ENCODE data around the gene CDC20B. TPM values are rescaled to one million over a fixed set of nuclear protein-coding genes. Genes with fewer than 3 reads are reported as not detected.
"Not testable (repeated sequence)": the region's sequence is repeated elsewhere in the genome, so short reads cannot be mapped to it uniquely, and the experiment has no call there.

Gene CDC20B
- total RNA-seq, 2 donors from 2014 or later, result not detected

DNA sequence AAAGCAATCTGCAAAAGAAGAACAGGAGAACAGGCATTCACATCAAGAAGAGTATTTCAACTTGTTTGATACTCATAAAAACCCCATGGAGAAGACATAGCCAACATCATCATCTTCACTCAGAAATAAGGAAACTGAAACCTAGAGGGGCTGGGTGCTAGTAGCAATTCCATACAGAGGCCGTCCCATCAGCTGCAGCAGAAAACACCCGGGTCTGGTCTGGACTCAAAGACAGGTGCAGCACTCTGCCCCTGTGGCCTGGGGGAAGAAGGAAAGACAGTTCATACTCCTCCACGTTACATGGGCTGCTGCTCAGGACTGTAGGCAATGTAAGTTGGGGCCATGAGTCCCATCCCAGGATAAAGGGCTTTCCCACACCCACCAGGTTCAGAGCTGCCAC is 58.9 kb downstream of the CDC20B start:
- DNase-seq (no peak), ATAC-seq (no peak)
- intact Hi-C loops (cut with DNase I, micrococcal nuclease), result no loop called here

DNA sequence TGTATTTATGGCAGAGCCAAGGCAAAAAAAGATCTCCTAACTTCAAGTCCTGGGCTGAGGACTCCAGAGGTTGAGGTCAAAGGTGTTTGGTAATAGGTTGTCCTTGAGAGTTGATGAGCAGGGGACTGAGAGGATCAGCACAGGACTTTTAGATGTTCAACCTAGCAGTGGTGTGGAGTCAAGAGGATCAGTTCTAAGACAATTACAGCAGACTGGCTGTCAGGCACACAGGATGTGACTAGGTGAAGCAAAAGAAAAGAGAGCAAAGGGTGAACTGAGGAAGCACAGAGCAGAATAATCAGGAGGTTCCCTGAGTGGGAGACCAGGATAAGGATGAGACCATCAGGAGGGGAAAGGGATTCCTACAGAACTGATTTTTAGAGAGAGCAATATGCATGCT is 59.6 kb downstream of the CDC20B start:
- intact Hi-C loops (cut with DNase I, micrococcal nuclease), result no loop called here
- DNase-seq (no peak), ATAC-seq (no peak)

DNA sequence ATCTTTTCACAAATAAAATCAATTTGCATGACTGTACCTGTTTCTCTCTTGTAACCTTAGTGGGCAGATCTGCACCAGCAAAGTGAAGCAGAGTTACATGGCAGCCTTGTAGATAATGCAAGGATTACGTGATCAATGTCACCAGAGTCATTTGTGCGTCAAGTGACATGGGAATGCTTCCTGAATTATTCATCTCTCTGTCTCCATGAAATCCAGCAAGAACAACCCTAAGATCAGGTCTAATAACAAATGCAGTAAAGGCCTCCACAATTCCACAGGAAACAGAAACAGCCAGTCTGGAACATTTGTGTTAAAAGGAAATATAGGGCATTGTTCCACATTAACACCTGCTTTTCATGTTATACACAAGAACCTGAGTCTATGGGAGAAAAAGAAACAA is 62.8 kb downstream of the CDC20B start:
- ATAC-seq (no peak), DNase-seq (no peak)
- intact Hi-C loops (cut with DNase I, micrococcal nuclease), result no loop called here

DNA sequence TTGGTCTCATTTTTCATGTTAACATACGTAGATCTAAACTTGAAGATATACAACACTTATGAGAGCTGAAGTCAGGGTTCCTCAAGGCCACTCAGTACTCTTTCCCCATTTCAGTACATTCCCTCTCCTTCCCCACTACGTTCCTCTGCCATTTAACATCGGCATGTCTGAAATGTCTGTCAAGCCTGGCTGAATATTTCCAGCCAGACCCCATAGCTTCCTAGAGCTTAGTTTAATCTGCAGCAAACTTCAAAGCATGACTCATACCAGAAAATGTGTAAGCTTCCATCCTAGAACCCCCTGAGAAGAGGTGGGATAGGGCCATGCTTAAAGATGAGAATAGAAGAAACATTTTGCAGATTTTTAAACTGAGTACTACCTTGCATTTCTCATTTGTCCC is 64.3 kb downstream of the CDC20B start:
- intact Hi-C loops (cut with DNase I, micrococcal nuclease), result no loop called here
- DNase-seq, result no peak
- no peak for ATAC-seq

DNA sequence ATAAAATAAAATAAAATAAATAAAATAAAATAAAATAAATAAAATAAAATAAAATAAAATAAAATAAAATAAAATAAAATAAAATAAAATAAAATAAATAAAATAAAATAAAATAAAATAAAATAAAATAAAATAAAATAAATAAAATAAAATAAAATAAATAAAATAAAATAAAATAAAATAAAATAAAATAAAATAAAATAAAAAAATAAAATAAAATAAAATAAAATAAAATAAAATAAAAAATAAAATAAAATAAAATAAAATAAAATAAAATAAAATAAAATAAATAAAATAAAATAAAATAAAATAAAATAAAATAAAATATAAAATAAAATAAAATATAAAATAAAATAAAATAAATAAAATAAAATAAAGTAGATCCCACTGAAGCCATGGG is 67.0 kb downstream of the CDC20B start:
- intact Hi-C loops (cut with DNase I, micrococcal nuclease); DNase-seq; ATAC-seq: not testable (repeated sequence)

DNA sequence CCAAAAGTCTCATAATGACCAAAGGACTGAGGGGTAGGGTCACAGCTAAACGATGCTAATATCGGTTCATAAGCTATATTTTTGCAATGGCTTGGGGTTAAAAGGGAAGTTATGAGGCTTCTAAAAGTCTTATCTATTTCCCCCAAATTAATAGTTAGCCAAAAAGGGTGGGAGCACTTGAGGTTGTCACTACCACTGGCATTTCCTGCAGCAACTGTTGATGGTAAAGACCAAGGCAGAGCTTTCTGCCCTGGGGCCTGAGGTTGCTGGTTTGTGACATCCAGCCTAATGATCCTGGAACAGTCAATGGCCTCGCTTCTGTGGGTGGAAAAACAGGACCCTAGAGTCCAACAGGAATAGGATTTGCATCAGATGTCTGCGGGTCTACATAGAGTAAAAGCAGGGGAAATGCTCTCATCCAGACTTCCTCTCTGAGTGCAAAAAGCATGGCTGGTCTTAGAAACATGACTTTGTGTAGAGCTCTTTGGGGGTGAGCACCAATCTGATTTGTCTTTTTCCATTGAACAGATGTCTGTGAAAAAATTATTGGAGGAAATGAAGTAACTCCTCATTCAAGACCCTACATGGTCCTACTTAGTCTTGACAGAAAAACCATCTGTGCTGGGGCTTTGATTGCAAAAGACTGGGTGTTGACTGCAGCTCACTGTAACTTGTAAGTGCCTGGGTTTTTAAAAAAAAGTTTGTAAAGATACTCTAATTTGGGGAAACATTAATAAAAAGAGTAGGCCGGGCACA is 67.9 kb downstream of the CDC20B start:
- intact Hi-C loops (cut with DNase I, micrococcal nuclease), result no loop called here
- no peak for DNase-seq
- no peak for ATAC-seq

DNA sequence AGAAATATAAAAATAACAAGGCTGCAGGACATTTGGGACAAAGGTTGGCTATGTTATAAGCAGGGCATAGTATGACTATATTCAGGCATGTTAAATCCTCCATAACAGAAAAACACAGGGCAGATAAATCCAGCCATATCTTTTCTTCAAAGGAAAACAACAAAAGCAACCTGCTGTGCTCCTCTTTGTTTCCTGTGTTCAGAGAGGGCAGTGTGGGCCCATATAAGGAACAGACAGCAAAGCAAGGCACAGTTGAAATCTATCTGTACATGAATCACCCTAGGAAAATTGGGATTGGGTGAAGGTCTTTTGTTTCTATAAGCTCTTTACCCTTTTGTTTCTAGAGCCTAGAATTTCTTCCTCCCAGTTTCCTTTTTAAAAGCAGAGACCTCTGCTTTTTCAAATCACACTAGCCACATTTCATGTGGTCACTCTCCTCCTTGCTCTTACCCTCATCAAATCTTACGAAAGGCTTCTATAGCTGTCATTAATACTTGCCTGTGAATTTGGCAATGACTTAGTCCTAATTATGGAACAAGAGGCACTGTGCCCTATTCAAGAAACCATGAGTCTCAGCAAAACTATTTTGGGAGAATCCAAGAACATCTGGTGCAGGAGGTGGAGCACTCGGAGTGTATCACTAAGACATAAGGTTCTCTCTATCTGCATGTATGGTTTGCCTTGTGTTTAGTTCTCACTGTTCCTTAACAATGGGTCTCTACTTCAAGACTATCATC is 68.8 kb downstream of the CDC20B start:
- DNase-seq (no peak), ATAC-seq (no peak)
- intact Hi-C loops (cut with DNase I, micrococcal nuclease), result no loop called here

DNA sequence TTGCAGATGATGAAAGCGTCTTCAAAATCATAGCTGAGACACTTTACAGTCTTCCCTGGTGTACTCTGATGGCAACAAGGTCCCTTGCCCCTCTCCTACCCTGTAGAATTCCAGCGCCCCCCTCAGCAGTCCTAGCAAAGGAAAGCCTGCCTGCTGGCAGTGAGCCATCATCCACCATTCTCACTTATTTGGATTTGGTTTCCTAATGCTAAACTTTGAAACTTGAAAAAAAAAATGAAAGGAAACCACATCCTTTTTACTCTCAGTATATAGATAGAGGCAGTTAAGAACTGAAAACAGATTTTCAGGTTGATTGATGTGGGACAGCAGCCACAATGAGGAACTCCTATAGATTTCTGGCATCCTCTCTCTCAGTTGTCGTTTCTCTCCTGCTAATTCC is 70.6 kb downstream of the CDC20B start, which contains the start of gene GZMA:
Gene GZMA (plus strand): TSS at position 299 of the 400 bp plus-strand sequence. CDS start 37 bp downstream, at position 336.
- DNase-seq, result peak in 1 of 2 donors; percentile 9
- intact Hi-C loops (cut with DNase I, micrococcal nuclease), result no loop called here

DNA sequence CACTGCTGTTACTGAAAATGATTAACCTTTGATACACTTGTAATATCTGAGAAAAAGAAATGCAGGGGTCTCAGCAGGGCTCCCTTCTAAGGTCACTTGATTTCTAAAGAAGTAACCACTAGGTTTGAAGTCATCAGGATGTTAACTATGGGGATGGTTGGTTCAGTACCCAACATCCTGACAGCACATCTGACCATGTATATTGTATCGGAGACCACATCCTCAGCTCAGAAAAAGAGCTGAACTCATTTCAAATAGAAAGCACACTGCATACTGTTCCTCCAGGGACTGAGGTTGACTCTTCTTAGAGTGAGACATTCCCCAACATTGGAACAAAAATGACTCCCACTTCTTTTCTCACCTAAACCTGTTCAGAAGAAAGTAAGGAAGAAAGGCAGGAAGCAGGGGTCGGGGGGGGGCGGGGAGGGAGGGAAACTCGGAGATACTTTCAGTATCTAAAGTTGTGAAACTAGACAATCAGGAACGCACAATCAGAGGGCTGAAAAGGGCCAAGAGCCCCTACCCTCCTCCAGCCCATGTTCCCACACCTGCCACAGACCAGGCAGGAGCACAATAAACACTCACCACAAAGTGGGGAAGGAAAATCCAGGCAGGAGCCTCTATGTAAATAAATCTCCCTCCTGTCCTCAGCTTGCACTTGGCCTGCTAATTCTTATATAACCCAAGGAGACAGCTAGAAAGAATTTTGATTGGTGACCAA is 71.3 kb downstream of the CDC20B start:
- ATAC-seq (no peak), DNase-seq (no peak)
- intact Hi-C loops (cut with DNase I, micrococcal nuclease), result no loop called here

More for the DNA sequence above, 70.6 kb downstream of the CDC20B start, which contains the start of gene GZMA:
- ATAC-seq, result no peak

DNA sequence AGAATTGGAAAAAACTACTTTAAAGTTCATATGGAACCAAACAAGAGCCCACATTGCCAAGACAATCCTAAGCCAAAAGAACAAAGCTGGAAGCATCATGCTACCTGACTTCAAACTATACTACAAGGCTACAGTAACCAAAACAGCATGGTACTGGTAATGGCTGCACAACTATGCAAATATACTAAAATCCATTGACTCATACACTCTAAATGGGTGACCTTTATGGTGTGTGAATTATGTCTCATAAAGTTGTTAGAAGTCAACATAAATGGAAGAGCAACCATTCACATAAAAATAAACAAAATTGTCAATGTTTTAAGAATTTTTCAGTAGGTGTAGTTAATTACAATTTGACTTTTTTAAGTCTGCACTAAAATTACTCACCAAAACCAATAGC is 71.8 kb downstream of the CDC20B start:
- intact Hi-C loops (cut with DNase I, micrococcal nuclease); DNase-seq; ATAC-seq: not testable (repeated sequence)

DNA sequence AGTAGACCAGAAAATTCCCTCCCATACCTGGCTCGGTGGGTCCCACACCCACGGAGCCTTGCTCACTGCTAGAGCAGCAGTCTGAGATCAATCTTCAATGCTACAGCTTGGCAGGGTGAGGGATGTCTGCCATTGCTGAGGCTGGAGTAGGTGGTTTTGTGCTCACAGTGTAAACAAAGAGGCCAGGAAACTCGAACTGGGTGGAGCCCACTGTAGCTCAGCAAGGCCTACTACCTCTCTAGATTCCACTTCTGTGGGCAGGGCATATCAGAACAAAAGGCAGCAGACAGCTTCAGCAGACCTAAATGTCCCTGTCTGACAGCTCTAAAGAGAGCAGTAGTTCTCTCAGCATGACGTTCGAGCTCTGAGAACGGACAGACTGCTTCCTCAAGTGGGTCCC is 76.1 kb downstream of the CDC20B start:
- intact Hi-C loops (cut with DNase I, micrococcal nuclease), result no loop called here
- no peak for ATAC-seq
- DNase-seq, result no peak

DNA sequence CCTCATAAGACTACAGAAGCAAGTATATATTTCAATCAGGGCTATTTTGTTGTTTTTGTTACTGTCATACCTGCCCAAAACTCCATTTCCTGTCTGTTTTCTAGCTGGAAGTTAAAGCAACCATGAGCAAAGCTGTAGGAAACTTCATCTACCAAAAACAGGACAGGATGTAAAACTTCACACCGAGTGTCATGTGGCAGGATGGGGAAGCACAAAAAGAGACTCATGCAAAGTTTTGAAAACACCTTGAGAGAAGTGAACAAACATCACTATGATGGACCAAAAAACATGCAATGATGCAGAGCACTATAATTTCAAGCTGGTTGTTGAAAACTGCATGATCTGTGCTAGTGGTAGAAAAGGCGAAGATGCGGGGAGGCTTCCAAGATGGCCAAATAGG is 76.8 kb downstream of the CDC20B start:
- intact Hi-C loops (cut with DNase I, micrococcal nuclease), result no loop called here
- ATAC-seq, result no peak
- no peak for DNase-seq

DNA sequence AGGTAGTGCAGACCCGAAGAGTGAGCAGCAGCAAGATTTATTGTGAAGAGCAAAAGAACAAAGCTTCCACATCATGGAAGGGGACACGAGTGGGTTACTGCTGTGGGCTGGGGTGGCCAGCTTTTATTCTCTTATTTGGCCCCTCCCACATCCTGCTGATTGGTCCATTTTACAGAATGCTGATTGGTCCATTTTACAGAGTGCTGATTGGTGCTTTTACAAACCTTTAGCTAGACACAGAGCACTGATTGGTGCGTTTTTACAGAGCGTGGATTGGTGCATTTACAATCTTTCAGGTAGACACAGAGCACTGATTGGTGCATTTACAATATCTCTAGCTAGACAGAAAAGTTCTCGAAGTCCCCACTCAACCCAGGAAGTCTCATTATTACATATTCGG is 82.0 kb downstream of the CDC20B start:
- ATAC-seq; intact Hi-C loops (cut with DNase I, micrococcal nuclease); DNase-seq: not testable (repeated sequence)

DNA sequence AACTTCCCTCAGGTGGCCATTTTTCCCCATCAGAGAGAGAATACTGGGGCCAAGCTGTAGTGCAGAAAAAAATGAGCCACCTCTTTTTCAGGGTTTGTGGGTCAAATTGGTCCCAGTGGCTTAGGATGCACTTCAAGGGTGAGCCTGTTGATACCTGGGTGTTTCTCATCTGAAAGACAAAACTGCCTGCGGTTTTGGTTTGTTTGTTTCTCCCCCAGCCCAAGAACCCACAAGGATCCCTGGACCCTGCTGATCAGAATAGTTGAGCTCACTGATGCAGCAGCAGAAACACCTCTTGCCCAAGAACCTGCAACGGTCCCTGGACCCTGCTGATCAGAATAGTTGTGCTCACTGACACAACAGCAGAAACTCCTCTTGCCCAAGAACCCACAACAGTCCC is 83.7 kb downstream of the CDC20B start:
- intact Hi-C loops (cut with DNase I, micrococcal nuclease), result not testable (repeated sequence)

DNA sequence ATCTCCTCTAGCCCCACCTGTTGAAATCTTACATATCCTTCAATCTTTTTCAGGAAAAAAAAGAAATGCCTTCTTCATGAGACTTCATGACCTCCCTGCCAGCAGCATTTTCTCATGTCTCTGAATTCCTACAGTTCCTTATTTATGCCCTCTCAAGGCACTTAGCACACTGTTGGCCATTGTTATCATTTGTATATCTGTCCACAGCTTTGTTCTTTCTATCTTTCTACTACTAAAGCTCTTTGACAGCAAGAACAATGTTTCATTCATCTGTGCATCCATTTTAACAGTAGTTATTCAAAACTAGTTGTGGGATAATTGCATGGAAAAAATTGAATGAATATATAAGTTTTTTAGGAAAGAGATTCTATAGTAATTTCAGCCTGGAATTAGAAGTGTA is 91.4 kb downstream of the CDC20B start:
- ATAC-seq (no peak), DNase-seq (no peak)
- intact Hi-C loops (cut with DNase I, micrococcal nuclease), result no loop called here

More for the DNA sequence above, 83.7 kb downstream of the CDC20B start:
- DNase-seq, ATAC-seq: not testable (repeated sequence)

DNA sequence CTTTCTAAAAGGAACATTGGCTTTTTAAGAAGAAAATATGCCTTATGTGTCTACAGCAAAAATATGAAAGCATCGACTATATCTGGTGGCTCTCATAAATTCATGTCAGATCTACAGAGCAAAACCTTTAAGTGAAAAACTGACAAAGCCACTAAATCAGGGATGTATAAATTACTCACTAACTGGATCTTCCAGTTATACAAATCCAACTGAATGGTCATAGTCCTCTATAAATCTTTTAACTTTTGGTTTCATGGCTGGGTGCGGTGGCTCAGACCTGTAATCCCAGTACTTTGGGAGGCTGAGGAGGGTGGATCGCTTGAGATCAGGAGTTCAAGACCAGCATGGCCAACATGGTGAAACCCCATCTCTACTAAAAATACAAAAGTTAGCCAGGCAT is 99.8 kb downstream of the CDC20B start:
- ATAC-seq, result no peak
- DNase-seq, result no peak
- intact Hi-C loops (cut with DNase I, micrococcal nuclease), result no loop called here

DNA sequence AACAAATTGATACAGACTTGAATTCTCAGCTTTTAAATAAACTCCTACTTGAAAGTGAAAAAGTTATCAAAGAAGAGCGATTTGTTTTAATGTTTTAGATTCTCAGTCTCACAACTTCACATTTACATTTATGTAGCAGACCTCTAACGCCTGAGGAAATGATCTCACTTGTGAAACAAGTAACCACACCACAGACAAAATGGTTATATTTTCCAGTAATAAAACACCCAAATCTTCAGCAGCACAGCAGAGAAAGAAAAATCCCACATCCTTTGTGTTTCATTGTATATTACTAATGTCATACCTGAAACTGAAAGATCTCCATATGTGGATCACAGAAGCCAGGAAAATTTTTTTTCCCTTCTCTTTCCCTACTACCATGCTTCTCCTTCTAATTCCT is 100.3 kb downstream of the CDC20B start:
- no peak for ATAC-seq
- intact Hi-C loops (cut with DNase I, micrococcal nuclease), result no loop called here
- DNase-seq, result no peak

DNA sequence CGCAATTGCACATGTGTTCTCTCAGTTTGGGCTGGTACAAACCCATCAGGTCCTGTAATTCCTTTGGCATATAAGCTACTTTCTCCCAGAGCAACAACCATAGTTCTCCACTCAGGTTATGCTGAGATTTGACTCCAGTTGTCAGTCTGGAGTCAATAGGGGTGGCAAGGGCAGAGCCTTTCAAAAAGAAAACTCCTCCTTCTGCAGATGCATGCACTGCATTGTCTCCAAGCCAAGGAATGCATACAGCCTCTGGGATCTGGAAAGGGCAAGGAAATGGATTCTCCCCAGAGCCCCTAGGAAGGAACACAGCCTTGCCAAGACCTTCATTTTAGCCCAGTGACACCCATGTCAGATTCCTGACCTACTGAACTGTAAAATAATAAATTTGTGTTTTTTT is 101.6 kb downstream of the CDC20B start:
- intact Hi-C loops (cut with DNase I, micrococcal nuclease), result no loop called here
- DNase-seq (no peak), ATAC-seq (no peak)

DNA sequence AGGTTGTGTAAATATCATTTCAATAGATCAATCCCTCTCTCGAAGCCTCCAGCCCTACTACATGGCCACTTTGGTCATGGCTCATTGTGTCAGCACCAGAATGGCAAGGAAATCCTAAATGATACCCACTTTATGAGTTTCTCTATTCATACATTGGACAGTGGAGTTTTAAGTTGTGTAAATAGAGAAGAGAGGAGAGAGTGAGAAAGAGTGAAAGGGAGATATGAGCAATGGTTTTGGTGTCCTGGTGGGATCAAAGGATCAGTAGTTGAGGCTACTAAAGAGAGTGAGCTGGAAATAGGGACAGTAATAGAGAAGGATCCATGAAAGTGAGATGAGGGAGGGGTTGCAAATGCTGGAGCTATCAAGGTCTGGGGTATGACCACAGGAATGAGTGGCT is 102.0 kb downstream of the CDC20B start:
- ATAC-seq, result no peak
- intact Hi-C loops (cut with DNase I, micrococcal nuclease), result no loop called here
- no peak for DNase-seq

DNA sequence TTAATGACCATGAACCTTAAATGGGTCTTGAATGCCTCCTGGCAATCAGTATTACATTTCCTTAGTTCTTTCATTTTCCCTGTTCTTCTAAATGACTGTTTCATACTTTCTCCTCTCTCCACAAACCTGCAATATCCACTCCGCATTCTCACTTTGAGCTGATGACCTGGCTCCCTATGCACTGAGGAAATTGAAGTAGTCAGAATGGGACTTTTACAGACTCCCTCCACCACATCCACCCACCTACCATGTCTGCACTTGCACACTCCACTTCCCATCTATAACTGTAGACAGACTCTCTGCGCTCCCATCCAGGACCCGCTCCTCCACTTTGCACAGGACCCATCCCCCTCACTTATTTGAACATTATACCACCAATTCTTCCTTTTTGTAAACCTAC is 106.7 kb downstream of the CDC20B start:
- intact Hi-C loops (cut with DNase I, micrococcal nuclease), result no loop called here
- no peak for ATAC-seq
- no peak for DNase-seq

Measured in left colon (tissue), 2 donors.